ENCODE results near the gene ENTPD3. TPM values are rescaled to one million over a fixed set of nuclear protein-coding genes. Genes with fewer than 3 reads are reported as not detected.
"Not testable (repeated sequence)": the region's sequence is repeated elsewhere in the genome, so short reads cannot be mapped to it uniquely, and the experiment has no call there.

The ENTPD3 gene
- total and polyA plus RNA-seq, 4 donors = 0.10 to 2.2 (median 1.1) TPM

DNA sequence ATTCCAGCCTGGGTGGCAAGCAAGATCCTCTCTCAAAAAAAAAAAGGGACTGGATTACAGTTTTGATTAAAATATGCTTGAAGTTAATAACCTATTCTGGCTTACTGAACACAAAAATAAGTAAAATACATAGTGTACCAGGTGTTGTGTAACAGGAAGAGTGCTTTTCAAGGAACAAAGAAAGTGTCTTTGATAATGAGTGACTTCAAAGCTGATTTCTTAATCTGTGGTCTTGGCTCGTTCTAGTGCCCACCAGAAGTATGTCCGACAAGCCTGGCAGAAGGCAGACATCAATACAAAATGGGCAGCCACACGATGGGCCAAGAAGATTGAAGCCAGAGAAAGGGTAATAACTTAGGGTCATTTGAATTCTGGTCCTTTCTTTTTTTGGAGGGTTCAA lies 74.2 kb downstream of the ENTPD3 start:
- DNase-seq (no peak), ATAC-seq (ENCODE audit: low FRiP score) (no peak)
- H3K36me3 ChIP-seq (ENCODE audit: control insufficient read depth in 1 of 2, insufficient read depth in 2 of 2, low read length in 1 of 2) = peaks cover 0 to 2% of the 10 kb centered on the region in 2 donors
- WGBS, 2 donors = 74 to 83% methylated on average over 3 of the region's 3 CpGs
- H3K4me3 ChIP-seq (ENCODE audit: low read length in 2 of 2) = no peak overlapping the region
- no peaks in the 10 kb centered on the region for H3K27me3 ChIP-seq (ENCODE audit: control insufficient read depth in 1 of 2, insufficient read depth in 2 of 2, low read length in 1 of 2)
- intact Hi-C loops (cut with DNase I) = no loop called here
- H3K9me3 ChIP-seq (ENCODE audit: control insufficient read depth, low read length) = no peaks in the 10 kb centered on the region
- peaks cover 0 to 7% of the 10 kb centered on the region in 2 donors for H3K4me1 ChIP-seq (ENCODE audit: control insufficient read depth in 1 of 2, insufficient read depth in 2 of 2, low read length in 2 of 2)
- no peak overlapping the region for H3K27ac ChIP-seq (ENCODE audit: low read depth in 1 of 2, low read length in 2 of 2)

DNA sequence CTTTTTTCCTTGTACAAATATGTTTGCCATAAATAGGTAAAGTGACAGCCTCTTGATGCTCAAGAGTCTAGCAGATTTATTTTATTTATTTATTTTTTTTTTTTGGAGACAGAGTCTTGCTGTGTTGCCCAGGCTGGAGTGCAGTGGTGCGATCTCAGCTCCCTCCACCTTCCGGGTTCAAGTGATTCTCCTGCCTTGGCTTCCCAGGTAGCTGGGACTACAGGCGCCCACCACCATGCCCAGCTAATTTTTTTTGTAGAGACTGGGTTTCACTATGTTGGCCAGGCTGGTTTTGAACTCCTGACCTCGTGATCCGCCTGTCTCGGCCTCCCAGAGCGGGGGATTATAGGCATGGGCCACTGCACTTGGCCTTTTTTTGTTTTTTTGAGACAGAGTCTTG lies 75.9 kb downstream of the ENTPD3 start:
- H3K4me1 ChIP-seq (ENCODE audit: control insufficient read depth in 1 of 2, insufficient read depth in 2 of 2, low read length in 2 of 2); ATAC-seq (ENCODE audit: low FRiP score); H3K27ac ChIP-seq (ENCODE audit: low read depth in 1 of 2, low read length in 2 of 2); DNase-seq; H3K4me3 ChIP-seq (ENCODE audit: low read length in 2 of 2); H3K9me3 ChIP-seq (ENCODE audit: control insufficient read depth, low read length); H3K27me3 ChIP-seq (ENCODE audit: control insufficient read depth in 1 of 2, insufficient read depth in 2 of 2, low read length in 1 of 2); intact Hi-C loops (cut with DNase I); H3K36me3 ChIP-seq (ENCODE audit: control insufficient read depth in 1 of 2, insufficient read depth in 2 of 2, low read length in 1 of 2): not testable (repeated sequence)
- 90 to 94% methylated on average over 7 of the region's 7 CpGs for whole genome bisulfite sequencing, 2 donors

DNA sequence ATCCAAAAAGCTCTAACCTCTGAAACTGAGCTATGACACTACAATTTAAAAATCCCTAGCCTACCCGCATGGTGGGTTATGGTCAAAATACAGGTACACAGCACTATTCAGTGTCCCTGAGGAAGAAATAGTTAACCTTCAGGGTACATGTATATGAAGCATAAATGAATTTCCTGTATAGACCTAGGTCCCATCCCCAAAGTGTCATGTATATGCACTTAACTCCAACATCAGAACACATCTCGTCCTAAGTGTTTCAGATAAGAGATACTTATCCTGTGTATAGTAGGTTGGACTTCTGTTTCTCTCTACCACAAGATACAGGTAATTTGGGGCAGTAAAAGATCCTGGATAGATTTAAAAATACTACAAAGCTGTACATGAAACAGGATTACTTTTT lies 76.6 kb downstream of the ENTPD3 start:
- Histone ChIP-seq H3K27ac (ENCODE audit: low read depth in 1 of 2, low read length in 2 of 2) (no peak overlapping the region), H3K36me3 (ENCODE audit: control insufficient read depth in 1 of 2, insufficient read depth in 2 of 2, low read length in 1 of 2) (peaks cover 2 to 3% of the 10 kb centered on the region in 2 donors), H3K27me3 (ENCODE audit: control insufficient read depth in 1 of 2, insufficient read depth in 2 of 2, low read length in 1 of 2) (no peaks in the 10 kb centered on the region), H3K9me3 (ENCODE audit: control insufficient read depth, low read length) (no peaks in the 10 kb centered on the region), H3K4me3 (ENCODE audit: low read length in 2 of 2) (no peak overlapping the region), H3K4me1 (ENCODE audit: control insufficient read depth in 1 of 2, insufficient read depth in 2 of 2, low read length in 2 of 2) (peaks cover 0 to under 1% of the 10 kb centered on the region in 2 donors)
- intact Hi-C loops (cut with DNase I) = no loop called here
- WGBS, 2 donors = 86 to 90% methylated on average over 2 of the region's 2 CpGs
- ATAC-seq (ENCODE audit: low FRiP score) = no peak
- DNase-seq = no peak

DNA sequence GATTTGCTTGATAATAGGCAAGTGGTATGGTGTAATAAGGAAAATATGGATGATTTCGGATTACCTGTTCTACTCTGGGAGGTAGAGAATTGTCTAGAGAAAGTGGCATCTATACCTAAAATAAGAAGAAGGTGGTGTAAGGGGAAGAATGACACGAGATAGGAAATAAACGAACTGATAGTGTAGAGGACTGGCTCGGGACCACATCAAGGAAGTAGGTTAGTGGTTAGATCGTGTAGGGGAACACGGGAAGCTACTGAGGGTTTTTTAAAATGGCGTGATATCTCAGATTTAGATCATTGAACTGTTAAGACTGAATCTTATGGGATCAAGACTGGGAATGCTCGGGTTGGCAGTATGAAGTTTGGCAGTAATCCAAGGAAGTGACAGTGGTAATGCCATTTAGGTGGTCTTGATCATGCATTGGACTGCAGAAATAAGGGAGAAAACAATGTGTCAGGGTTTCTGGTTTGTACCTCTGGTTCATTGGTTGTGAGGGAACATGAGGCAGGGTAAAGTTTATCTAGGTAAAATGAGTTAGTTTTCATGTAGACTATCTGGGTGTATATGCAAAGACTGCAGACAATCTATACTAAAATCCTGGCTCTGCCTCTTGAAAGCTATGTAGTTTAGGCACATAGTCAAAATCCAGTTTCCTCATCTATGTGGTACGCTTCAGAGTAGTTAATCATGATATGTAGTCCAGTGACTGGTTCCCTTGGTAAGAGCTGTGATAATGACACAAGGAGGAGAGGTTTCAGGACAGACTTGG lies 77.5 kb downstream of the ENTPD3 start:
- H3K27ac ChIP-seq (ENCODE audit: low read depth in 1 of 2, low read length in 2 of 2) = no peak overlapping the region
- H3K4me1 ChIP-seq (ENCODE audit: control insufficient read depth in 1 of 2, insufficient read depth in 2 of 2, low read length in 2 of 2) = no peaks in the 10 kb centered on the region
- H3K27me3 ChIP-seq (ENCODE audit: control insufficient read depth in 1 of 2, insufficient read depth in 2 of 2, low read length in 1 of 2) = no peaks in the 10 kb centered on the region
- no peaks in the 10 kb centered on the region for H3K9me3 ChIP-seq (ENCODE audit: control insufficient read depth, low read length)
- intact Hi-C loops (cut with DNase I) = no loop called here
- 67 to 72% methylated on average over 9 of the region's 9 CpGs for WGBS, 2 donors
- H3K4me3 ChIP-seq (ENCODE audit: low read length in 2 of 2) = no peak overlapping the region
- DNase-seq = no peak
- no peak for ATAC-seq (ENCODE audit: low FRiP score)
- H3K36me3 ChIP-seq (ENCODE audit: control insufficient read depth in 1 of 2, insufficient read depth in 2 of 2, low read length in 1 of 2) = peaks cover 2 to 3% of the 10 kb centered on the region in 2 donors

- H3K27me3 ChIP-seq (ENCODE audit: control insufficient read depth in 1 of 2, insufficient read depth in 2 of 2, low read length in 1 of 2) = no peaks in the 10 kb centered on the region
- ATAC-seq (ENCODE audit: low FRiP score) (no peak), DNase-seq (no peak)
- WGBS, 2 donors = 64 to 66% methylated on average over 4 of the region's 4 CpGs
- H3K4me1 ChIP-seq (ENCODE audit: control insufficient read depth in 1 of 2, insufficient read depth in 2 of 2, low read length in 2 of 2) = no peaks in the 10 kb centered on the region
- no peak overlapping the region for H3K4me3 ChIP-seq (ENCODE audit: low read length in 2 of 2)
- H3K9me3 ChIP-seq (ENCODE audit: control insufficient read depth, low read length) = no peaks in the 10 kb centered on the region
- peaks cover 2 to 3% of the 10 kb centered on the region in 2 donors for H3K36me3 ChIP-seq (ENCODE audit: control insufficient read depth in 1 of 2, insufficient read depth in 2 of 2, low read length in 1 of 2)
- no peak overlapping the region for H3K27ac ChIP-seq (ENCODE audit: low read depth in 1 of 2, low read length in 2 of 2)
- intact Hi-C loops (cut with DNase I) = no loop called here
Observed at GRCh38 chr3:40465111-40465407, 78.1 kb downstream of the ENTPD3 start.

DNA sequence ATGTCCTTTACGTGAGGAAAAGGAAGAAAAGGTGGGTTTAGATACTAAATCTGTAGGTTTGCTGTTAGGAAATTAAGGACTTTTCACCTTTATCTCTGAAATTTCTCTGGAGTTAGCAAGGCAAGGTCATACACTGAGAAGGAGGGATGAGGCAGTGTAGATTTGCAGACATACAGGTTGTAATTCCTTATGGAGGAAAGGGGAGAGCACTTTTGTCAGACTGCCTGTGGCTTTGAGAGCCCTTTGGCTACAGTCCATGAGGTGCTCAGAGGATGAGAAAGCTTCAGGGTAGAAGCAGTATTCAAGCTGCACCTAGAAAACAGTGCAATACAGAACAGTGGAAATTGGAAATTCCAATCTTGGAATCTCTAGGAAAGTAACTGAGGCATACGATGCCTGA lies 78.5 kb downstream of the ENTPD3 start:
- Histone ChIP-seq H3K36me3 (ENCODE audit: control insufficient read depth in 1 of 2, insufficient read depth in 2 of 2, low read length in 1 of 2) (peaks cover 2 to 3% of the 10 kb centered on the region in 2 donors), H3K9me3 (ENCODE audit: control insufficient read depth, low read length) (no peaks in the 10 kb centered on the region), H3K4me1 (ENCODE audit: control insufficient read depth in 1 of 2, insufficient read depth in 2 of 2, low read length in 2 of 2) (no peaks in the 10 kb centered on the region), H3K27me3 (ENCODE audit: control insufficient read depth in 1 of 2, insufficient read depth in 2 of 2, low read length in 1 of 2) (no peaks in the 10 kb centered on the region), H3K4me3 (ENCODE audit: low read length in 2 of 2) (no peak overlapping the region), H3K27ac (ENCODE audit: low read depth in 1 of 2, low read length in 2 of 2) (no peak overlapping the region)
- DNase-seq (no peak), ATAC-seq (ENCODE audit: low FRiP score) (no peak)
- 75 to 79% methylated on average over 2 of the region's 2 CpGs for WGBS, 2 donors
- intact Hi-C loops (cut with DNase I) = no loop called here

DNA sequence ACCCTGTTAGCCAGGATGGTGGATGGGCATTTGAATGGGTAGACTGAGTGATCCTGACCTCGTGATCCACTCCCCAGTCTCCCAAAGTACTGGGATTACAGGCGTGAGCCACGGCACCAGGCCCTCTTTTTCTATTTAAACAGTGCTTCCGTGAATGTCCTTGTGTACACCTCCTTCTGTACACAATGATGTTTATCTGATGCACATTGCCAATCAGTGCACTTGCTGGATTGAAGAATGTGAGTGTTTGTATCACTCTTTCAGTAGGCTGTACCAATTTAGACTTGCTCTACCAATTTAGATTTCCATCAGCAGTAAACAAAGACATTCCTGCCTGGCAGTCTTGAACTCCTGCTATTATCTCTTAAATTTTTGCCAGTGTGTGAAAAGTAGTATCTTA lies 81.0 kb downstream of the ENTPD3 start:
- 88 to 92% methylated on average over 4 of the region's 4 CpGs for WGBS, 2 donors
- ATAC-seq (ENCODE audit: low FRiP score) = no peak
- no peak overlapping the region for H3K4me3 ChIP-seq (ENCODE audit: low read length in 2 of 2)
- peaks cover 2 to 3% of the 10 kb centered on the region in 2 donors for H3K36me3 ChIP-seq (ENCODE audit: control insufficient read depth in 1 of 2, insufficient read depth in 2 of 2, low read length in 1 of 2)
- H3K4me1 ChIP-seq (ENCODE audit: control insufficient read depth in 1 of 2, insufficient read depth in 2 of 2, low read length in 2 of 2) = no peaks in the 10 kb centered on the region
- no peaks in the 10 kb centered on the region for H3K27me3 ChIP-seq (ENCODE audit: control insufficient read depth in 1 of 2, insufficient read depth in 2 of 2, low read length in 1 of 2)
- intact Hi-C loops (cut with DNase I) = no loop called here
- H3K27ac ChIP-seq (ENCODE audit: low read depth in 1 of 2, low read length in 2 of 2) = no peak overlapping the region
- no peak for DNase-seq
- no peaks in the 10 kb centered on the region for H3K9me3 ChIP-seq (ENCODE audit: control insufficient read depth, low read length)

DNA sequence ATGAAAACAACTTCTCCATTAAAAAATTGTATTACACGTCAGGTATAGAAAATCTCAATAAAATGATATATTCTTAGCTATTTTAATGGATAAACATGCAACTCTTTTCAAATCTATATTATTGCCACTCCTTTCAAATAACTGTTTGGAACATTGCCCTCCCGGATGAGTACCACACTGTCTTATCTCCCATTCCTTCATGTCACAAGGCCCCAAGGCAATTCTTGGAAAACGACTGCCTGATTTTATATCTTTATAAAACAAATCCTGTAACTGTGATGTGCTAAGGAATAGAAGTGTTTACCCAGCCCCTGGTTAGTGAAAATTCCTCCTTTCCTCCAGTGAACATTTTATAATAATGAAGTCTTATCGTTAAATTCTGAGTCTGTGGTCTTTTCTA lies 83.7 kb downstream of the ENTPD3 start:
- no peak for ATAC-seq (ENCODE audit: low FRiP score)
- Histone ChIP-seq H3K27ac (ENCODE audit: low read depth in 1 of 2, low read length in 2 of 2) (no peak overlapping the region), H3K9me3 (ENCODE audit: control insufficient read depth, low read length) (no peaks in the 10 kb centered on the region), H3K4me3 (ENCODE audit: low read length in 2 of 2) (no peak overlapping the region), H3K36me3 (ENCODE audit: control insufficient read depth in 1 of 2, insufficient read depth in 2 of 2, low read length in 1 of 2) (peaks cover 0 to 3% of the 10 kb centered on the region in 2 donors), H3K4me1 (ENCODE audit: control insufficient read depth in 1 of 2, insufficient read depth in 2 of 2, low read length in 2 of 2) (no peaks in the 10 kb centered on the region), H3K27me3 (ENCODE audit: control insufficient read depth in 1 of 2, insufficient read depth in 2 of 2, low read length in 1 of 2) (no peaks in the 10 kb centered on the region)
- 78 to 86% methylated on average over 4 of the region's 4 CpGs for WGBS, 2 donors
- DNase-seq = no peak
- intact Hi-C loops (cut with DNase I) = loop anchor here in 1 of 2 donors (10.0 kb wide), 1 partner anchor 54 kb away; the partner anchor contains the start of gene ZNF621

Measured in aorta (tissue), 5 donors.